ENCODE data around the gene MYD88. TPM values are rescaled to one million over a fixed set of nuclear protein-coding genes. Genes with fewer than 3 reads are reported as not detected.

Gene MYD88
- total and polyA plus RNA-seq, 9 of the 15 experiments (the other 6 are each of a cell fraction or from before 2014, with no cell fraction given), result 3.2 to 47.3 (median 27.6) TPM

GRCh38 chr3:38138349-38139190 is at the start of gene MYD88 (continued):
- TF ChIP-seq SIN3A (IDR thresholded peaks at IDR 0.05; ENCODE audit: borderline replicate concordance in 2 of 2, control insufficient read depth in 1 of 2, low read depth in 2 of 2, low read length in 2 of 2), result peak; percentile 46 to 87; a peak in 1 of 4 replicates
- TF ChIP-seq PML (IDR thresholded peaks at IDR 0.05; ENCODE audit: low read length), result no peak
- TF ChIP-seq ZNF316 (IDR thresholded peaks at IDR 0.05), result no peak
- no peak for TF ChIP-seq PHTF2 (CRISPR knock-in tag; IDR thresholded peaks at IDR 0.05)
- TF ChIP-seq ZNF699 (CRISPR knock-in tag; IDR thresholded peaks at IDR 0.05; ENCODE audit: insufficient replicate concordance), result no peak
- peak; percentile 37 for TF ChIP-seq SMAD1 (IDR thresholded peaks at IDR 0.05; ENCODE audit: low read depth, low read length, partially characterized antibody)
- TF ChIP-seq STAT5A (IDR thresholded peaks at IDR 0.05; ENCODE audit: borderline replicate concordance, low read length), result no peak
- TF ChIP-seq ZSCAN32 (CRISPR knock-in tag; IDR thresholded peaks at IDR 0.05), result no peak
- no peak for TF ChIP-seq MTA1 (IDR thresholded peaks at IDR 0.05; ENCODE audit: borderline replicate concordance)
- TF ChIP-seq ZNF707 (CRISPR knock-in tag; conservative IDR thresholded peaks at IDR 0.05), result no peak
- TF ChIP-seq ZBED1 (IDR thresholded peaks at IDR 0.05), result no peak
- no peak for TF ChIP-seq RNF2 (IDR thresholded peaks at IDR 0.05)
- no peak for TF ChIP-seq BCLAF1 (IDR thresholded peaks at IDR 0.05; ENCODE audit: borderline replicate concordance in 1 of 2, control insufficient read depth in 1 of 2, low read depth in 2 of 2, low read length in 1 of 2)
- TF ChIP-seq, protein P1, sequence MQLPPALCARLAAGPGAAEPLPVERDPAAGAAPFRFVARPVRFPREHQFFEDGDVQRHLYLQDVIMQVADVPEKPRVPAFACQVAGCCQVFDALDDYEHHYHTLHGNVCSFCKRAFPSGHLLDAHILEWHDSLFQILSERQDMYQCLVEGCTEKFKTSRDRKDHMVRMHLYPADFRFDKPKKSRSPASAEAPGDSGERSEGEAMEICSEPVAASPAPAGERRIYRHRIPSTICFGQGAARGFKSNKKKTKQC (CRISPR knock-in tag; IDR thresholded peaks at IDR 0.05), result no peak; the same call in none of the 2 replicates
- no peak for TF ChIP-seq ZKSCAN3 (CRISPR knock-in tag; IDR thresholded peaks at IDR 0.05)
- TF ChIP-seq ZNF253 (CRISPR knock-in tag; conservative IDR thresholded peaks at IDR 0.05), result no peak
- no peak for TF ChIP-seq GTF2B (IDR thresholded peaks at IDR 0.05; ENCODE audit: extremely low read depth, insufficient read length)
- no peak for TF ChIP-seq RNF219 (CRISPR knock-in tag; IDR thresholded peaks at IDR 0.05)
- TF ChIP-seq ZNF184 (CRISPR knock-in tag; IDR thresholded peaks at IDR 0.05), result no peak
- no peak for TF ChIP-seq ZNF324 (CRISPR knock-in tag; IDR thresholded peaks at IDR 0.05)
- TF ChIP-seq GATAD2A (IDR thresholded peaks at IDR 0.05), result peak; percentile 62; the same call in 1 of the 2 replicates
- TF ChIP-seq SAFB (IDR thresholded peaks at IDR 0.05; ENCODE audit: borderline replicate concordance, low read depth, low read length), result no peak
- TF ChIP-seq ZNF778 (CRISPR knock-in tag; IDR thresholded peaks at IDR 0.05), result no peak
- TF ChIP-seq DIDO1 (tag; IDR thresholded peaks at IDR 0.05; ENCODE audit: low read depth), result no peak
